H1 (cell line): ENCODE measurements around the gene CD300LG. TPM values are rescaled to one million over a fixed set of nuclear protein-coding genes. Genes with fewer than 3 reads are reported as not detected.

Experiments
- CTCF ChIA-PET: fragments of 300-600 bp; sonication (Branson Sonifier 250); formaldehyde crosslinking; loops from one replicate; lab custom pipeline; 2021; ENCODE audit not compliant: partially characterized antibody; lab: Charles Lee
- POLR2A ChIA-PET: fragments of 300-600 bp; sonication (Branson Sonifier 250); formaldehyde crosslinking; loops from one replicate; lab custom pipeline; 2021; ENCODE audit warnings: inconsistent platforms; ENCODE audit not compliant: partially characterized antibody; lab: Charles Lee
- DNase-seq, 2 experiments: peaks; one replicate each; pipeline versions ENCODE4 v3.0.0 to v3.0.0-alpha.2; 2010 to 2022; ENCODE audit warnings: low spot score in 2 of 2, low read depth in 1 of 2, mixed read lengths in 1 of 2
- FAIRE-seq: peaks from 2 replicates; lab custom pipeline; 2011; peaks lifted over from hg19 to GRCh38; lab: Jason Lieb, UNC
- H2AFZ ChIP-seq: 2 replicates; pipeline ENCODE4 v1.8.1; 2012; ENCODE audit warnings: low read length, inconsistent platforms
- H2AK5ac ChIP-seq: 2 replicates; pipeline ENCODE4 v1.6.1; 2013; ENCODE audit warnings: low read depth, low read length
- H2BK120ac ChIP-seq: replicated peaks from 2 replicates; pipeline ENCODE3; 2013; ENCODE audit warnings: low read depth, low read length, inconsistent platforms
- H2BK12ac ChIP-seq: 2 replicates; pipeline ENCODE4 v1.6.1; 2013; ENCODE audit warnings: low read depth, low read length
- H2BK15ac ChIP-seq: 2 replicates; pipeline ENCODE4 v1.6.1; 2013; ENCODE audit warnings: low read length
- H2BK20ac ChIP-seq: 2 replicates; pipeline ENCODE4 v1.6.1; 2013; ENCODE audit warnings: low read length
- H2BK5ac ChIP-seq: 2 replicates; pipeline ENCODE4 v1.6.1; 2013; ENCODE audit warnings: low read depth, low read length
- H3K14ac ChIP-seq: 2 replicates; pipeline ENCODE4 v1.6.1; 2013; ENCODE audit warnings: inconsistent platforms; ENCODE audit not compliant: insufficient read length
- H3K18ac ChIP-seq: 2 replicates; pipeline ENCODE4 v1.6.1; 2013; ENCODE audit warnings: low read length; ENCODE audit errors: extremely low read depth
- H3K23ac ChIP-seq: 2 replicates; pipeline ENCODE4 v1.6.1; 2013; ENCODE audit warnings: inconsistent platforms; ENCODE audit not compliant: insufficient read length
- H3K23me2 ChIP-seq: 2 replicates; pipeline ENCODE4 v1.6.1; 2013; ENCODE audit warnings: low read depth, low read length
- H3K27ac ChIP-seq: 2 replicates; pipeline ENCODE4 v1.6.1; 2011; ENCODE audit warnings: low read depth, low read length, inconsistent platforms
- H3K27me3 ChIP-seq, 4 experiments: replicated peaks in 1 of 4; 1 replicate in 1 of 4; 2 replicates in 3 of 4; pipeline versions ENCODE4 v1.6.1 to v1.8.1; 2011 to 2013; ENCODE audit warnings: low read length in 3 of 4, mild to moderate bottlenecking in 3 of 4, inconsistent platforms in 2 of 4, mixed read lengths in 2 of 4, moderate library complexity in 1 of 4; ENCODE audit not compliant: control insufficient read depth in 3 of 4, insufficient read depth in 3 of 4; ENCODE audit errors: extremely low read depth in 1 of 4
- H3K36me3 ChIP-seq, 4 experiments: 2 replicates each; pipeline versions ENCODE4 v1.6.1 to v1.8.1; 2011 to 2013; ENCODE audit warnings: mild to moderate bottlenecking in 4 of 4, low read length in 3 of 4, moderate library complexity in 2 of 4, control low read depth in 1 of 4, inconsistent platforms in 1 of 4; ENCODE audit not compliant: insufficient read depth in 4 of 4, control insufficient read depth in 2 of 4
- H3K4ac ChIP-seq: replicated peaks from 2 replicates; pipeline ENCODE3; 2013; ENCODE audit warnings: low read length, low read depth, mixed read lengths, inconsistent platforms; ENCODE audit not compliant: insufficient read length
- H3K4me1 ChIP-seq, 4 experiments: replicated peaks in 1 of 4; 1 replicate in 1 of 4; 2 replicates in 3 of 4; pipeline versions ENCODE4 v1.6.1 to v1.8.1; 2011 to 2013; ENCODE audit warnings: low read length in 3 of 4, inconsistent platforms in 2 of 4, mixed read lengths in 1 of 4; ENCODE audit not compliant: insufficient read depth in 4 of 4, control insufficient read depth in 3 of 4
- H3K4me2 ChIP-seq, 2 experiments: 2 replicates each; pipeline versions ENCODE4 v1.6.1 to v1.8.1; 2011 to 2013; ENCODE audit warnings: low read depth in 2 of 2, low read length in 2 of 2, control low read depth in 1 of 2, inconsistent platforms in 1 of 2, mild to moderate bottlenecking in 1 of 2; ENCODE audit not compliant: insufficient read depth in 1 of 2
- H3K4me3 ChIP-seq, 4 experiments: fragments of 200-600, 300-600 bp in 1 of 4; sonication (generic), shearing (Covaris generic), sonication (Bioruptor Twin) in 1 of 4; 2 replicates each; pipeline versions ENCODE4 v1.5.1 to v1.8.1; 2011 to 2016; ENCODE audit warnings: low read length in 4 of 4, low read depth in 3 of 4, control low read depth in 2 of 4, inconsistent platforms in 2 of 4, mild to moderate bottlenecking in 2 of 4, mixed read lengths in 1 of 4, moderate library complexity in 1 of 4; ENCODE audit not compliant: insufficient read depth in 2 of 4; ENCODE audit errors: extremely low read depth in 1 of 4
- H3K56ac ChIP-seq: replicated peaks from 2 replicates; pipeline ENCODE3; 2013; ENCODE audit warnings: low read depth, mild to moderate bottlenecking, mixed read lengths, low read length, inconsistent platforms; ENCODE audit not compliant: insufficient read length
- H3K79me1 ChIP-seq: 2 replicates; pipeline ENCODE4 v1.6.1; 2013; ENCODE audit warnings: low read depth, low read length, control low read depth
- H3K79me2 ChIP-seq, 2 experiments: 2 replicates each; pipeline versions ENCODE4 v1.6.1 to v1.8.1; 2012 to 2013; ENCODE audit warnings: low read length in 2 of 2, mild to moderate bottlenecking in 2 of 2, inconsistent platforms in 1 of 2; ENCODE audit not compliant: insufficient read depth in 2 of 2, control insufficient read depth in 1 of 2
- H3K9ac ChIP-seq, 4 experiments: replicated peaks in 1 of 4; 1 replicate in 1 of 4; 2 replicates in 3 of 4; pipeline versions ENCODE4 v1.6.1 to v1.8.1; 2011 to 2013; ENCODE audit warnings: low read depth in 3 of 4, low read length in 3 of 4, control low read depth in 2 of 4, mild to moderate bottlenecking in 2 of 4, moderate library complexity in 2 of 4, inconsistent platforms in 1 of 4; ENCODE audit errors: extremely low read depth in 1 of 4
- H3K9me3 ChIP-seq, 2 experiments: 2 replicates each; pipeline versions ENCODE4 v1.6.1 to v1.8.1; 2012 to 2013; ENCODE audit warnings: mild to moderate bottlenecking in 2 of 2, moderate library complexity in 2 of 2, control low read depth in 1 of 2, inconsistent platforms in 1 of 2, low read depth in 1 of 2, low read length in 1 of 2, mixed read lengths in 1 of 2; ENCODE audit not compliant: insufficient read depth in 2 of 2
- H4K20me1 ChIP-seq, 2 experiments: replicated peaks in 1 of 2; 2 replicates each; pipeline versions ENCODE3 to v1.8.1; 2011 to 2013; ENCODE audit warnings: inconsistent platforms in 2 of 2, low read length in 2 of 2, mild to moderate bottlenecking in 1 of 2; ENCODE audit not compliant: insufficient read depth in 2 of 2, control insufficient read depth in 1 of 2
- H4K5ac ChIP-seq: 2 replicates; pipeline ENCODE4 v1.6.1; 2013; ENCODE audit warnings: low read length, low read depth, mixed read lengths, inconsistent platforms; ENCODE audit not compliant: insufficient read length
- H4K8ac ChIP-seq: 2 replicates; pipeline ENCODE4 v1.8.0; 2013; ENCODE audit warnings: mild to moderate bottlenecking, moderate library complexity, low read length, inconsistent platforms; ENCODE audit not compliant: insufficient read depth; ENCODE audit errors: extremely low read depth
- H4K91ac ChIP-seq: replicated peaks from 2 replicates; pipeline ENCODE3; 2013; ENCODE audit warnings: low read length, mixed read lengths, inconsistent platforms; ENCODE audit not compliant: insufficient read length
- BCL11A ChIP-seq, 2 experiments: IDR thresholded peaks; one replicate each; pipeline ENCODE4 v1.6.1; 2011; ENCODE audit warnings: low read depth in 2 of 2, low read length in 2 of 2, mild to moderate bottlenecking in 2 of 2
- CHD2 ChIP-seq: IDR thresholded peaks from 2 replicates; pipeline ENCODE4 v1.6.1; 2012; ENCODE audit warnings: low read length, improper control_type of control experiment
- EZH2 ChIP-seq: fragments of 200-600 bp; sonication (generic); IDR thresholded peaks from 2 replicates; pipeline ENCODE4 v1.7.1; 2012; ENCODE audit warnings: low read depth, mild to moderate bottlenecking, moderate library complexity, low read length, inconsistent platforms; ENCODE audit not compliant: severe bottlenecking
- NANOG ChIP-seq: IDR thresholded peaks from 2 replicates; pipeline ENCODE4 v1.6.1; 2011; ENCODE audit warnings: low read length, low read depth, mild to moderate bottlenecking, inconsistent platforms; ENCODE audit not compliant: insufficient read depth, poor library complexity, severe bottlenecking
- RFX5 ChIP-seq: IDR thresholded peaks from 2 replicates; pipeline ENCODE4 v1.6.1; 2011; ENCODE audit warnings: low read depth, low read length, improper control_type of control experiment, borderline replicate concordance
- RNF2 ChIP-seq: fragments of 200-900, 300-1000 bp; sonication (generic); IDR thresholded peaks from 2 replicates; pipeline ENCODE4 v1.7.1; 2016; ENCODE audit warnings: borderline replicate concordance, low read depth, mild to moderate bottlenecking, antibody characterized with exemption, low read length; ENCODE audit not compliant: poor library complexity, severe bottlenecking; ENCODE audit errors: missing control alignments
- SRF ChIP-seq: IDR thresholded peaks from 2 replicates; pipeline ENCODE4 v1.6.1; 2011; ENCODE audit warnings: mild to moderate bottlenecking, low read depth, low read length, moderate library complexity
- SUZ12 ChIP-seq: fragments of 200-600 bp; sonication (generic); IDR thresholded peaks from 2 replicates; pipeline ENCODE4 v1.6.1; 2012; ENCODE audit warnings: mild to moderate bottlenecking, inconsistent platforms, low read length, moderate library complexity, mixed read lengths
- TCF12 ChIP-seq: IDR thresholded peaks from 2 replicates; pipeline ENCODE4 v1.6.1; 2011; ENCODE audit warnings: low read depth, mild to moderate bottlenecking, low read length
- WGBS, 2 experiments: shearing (Covaris generic) in 1 of 2; methylation state at CpG; one replicate each; pipeline versions ENCODE4 v1.1.6 to v1.1.7; 2013 to 2015; ENCODE audit warnings: low lambda C conversion rate in 2 of 2, mixed read lengths in 2 of 2, inconsistent platforms in 1 of 2, low coverage in 1 of 2, missing lambda C conversion rate in 1 of 2; ENCODE audit not compliant: insufficient replicate concordance in 2 of 2, insufficient coverage in 1 of 2, insufficient read length in 1 of 2; ENCODE audit errors: extremely low coverage in 1 of 2, missing lambda C conversion rate in 1 of 2; 5-methylcytosine and 5-hydroxymethylcytosine counted together
- polyA plus RNA-seq, 7 experiments: library from polyadenylated mRNA; depleted of rRNA in 3 of 7; stranded (reverse) in 5 of 7; unstranded in 2 of 7; fragments of >200 nt in 5 of 7; fragments of 200-250 nt in 2 of 7; gene quantifications; 1 replicate in 5 of 7; 2 replicates in 1 of 7; 4 replicates in 1 of 7; pipeline versions ENCODE4 v1.2.1 to v1.2.3, GENCODE V29; 2011 to 2013; ENCODE audit warnings: missing spikeins in 2 of 7, mixed read lengths in 2 of 7
- total RNA-seq: library from RNA; stranded (reverse); fragmentation: NEBNext Ultra II Directional; extraction: Animal tissue kit (Norgen Biotek cat#: 25700); gene quantifications from 2 replicates; pipeline ENCODE4 v1.2.1, GENCODE V29; 2021

CD300LG gene
- total and polyA plus RNA-seq, 2 of the 8 experiments (the other 6 are each of a cell fraction or from before 2014, with no cell fraction given): 0.06 TPM; not detected in 1

DNA sequence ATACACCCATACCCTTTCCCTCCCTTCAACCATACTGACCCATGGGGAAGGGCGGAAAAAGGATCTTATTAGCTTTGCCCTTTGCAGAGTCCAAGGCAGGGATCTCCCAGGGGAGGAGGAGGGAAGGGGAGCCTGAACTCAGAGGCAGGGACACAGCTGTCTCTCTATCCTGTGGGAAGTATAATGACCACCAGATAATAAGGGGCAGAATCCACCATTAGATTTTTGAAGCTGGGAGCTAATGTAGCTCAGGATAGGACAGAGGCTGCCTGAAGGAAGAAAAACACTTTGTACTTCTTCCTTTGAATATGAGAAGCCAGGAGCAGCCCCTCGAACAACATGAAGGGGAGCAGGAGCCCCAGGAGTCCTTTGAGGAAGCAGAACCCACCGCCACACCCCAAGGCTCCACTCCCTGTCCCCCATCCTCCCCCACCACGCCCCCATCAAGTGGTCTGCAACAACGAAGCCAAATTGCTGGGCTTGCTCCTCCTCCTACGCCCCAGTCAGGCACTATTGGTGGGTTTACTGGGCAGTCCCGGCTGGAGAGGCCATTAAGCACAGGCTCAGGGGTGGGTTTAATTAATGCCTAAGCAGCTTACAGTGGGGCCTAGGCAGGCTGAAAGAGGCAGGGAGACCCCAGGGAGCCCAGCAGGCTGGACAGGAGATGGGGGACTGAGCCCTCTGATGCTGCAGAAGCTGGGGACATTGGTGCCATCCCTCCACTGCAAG lies 55.0 kb downstream of the CD300LG start:
- Histone ChIP-seq H3K4me1 (peaks cover 0 to 50% (median 38%) of the 10 kb centered on the region in 4 experiments; a peak in 6 of 7 replicates), H3K23ac (no peak overlapping the region), H3K18ac (no peak overlapping the region), H3K56ac (no peak overlapping the region), H2BK15ac (no peak overlapping the region), H3K14ac (no peak overlapping the region), H3K27me3 (peaks cover 0 to 9% (median 8%) of the 10 kb centered on the region in 4 experiments; a peak in 4 of 7 replicates), H3K4me3 (no peak overlapping the region), H3K9ac (no peak overlapping the region), H3K79me1 (no peaks in the 10 kb centered on the region; the same call in none of the 2 replicates), H3K79me2 (0 out of 4 replicates have a peak, but pooled peaks cover 0 to 2% of the 10 kb centered on the region in 2 experiments), H3K4ac (no peak overlapping the region), H3K27ac (no peak overlapping the region), H3K9me3 (no peaks in the 10 kb centered on the region), H2BK120ac (no peak overlapping the region), H3K4me2 (peak overlapping the region in 1 of 2 experiments; percentile 86; a peak in 1 of 4 replicates), H2AK5ac (no peak overlapping the region), H2BK5ac (no peak overlapping the region; the same call in 1 of the 2 replicates), H4K20me1 (peaks cover 0 to 2% of the 10 kb centered on the region in 2 experiments), H4K91ac (no peak overlapping the region), H2BK12ac (peak overlapping the region; percentile 75; the same call in 1 of the 2 replicates), H2BK20ac (no peak overlapping the region), H3K36me3 (no peaks in the 10 kb centered on the region; a peak in 1 of 8 replicates), H4K5ac (no peak overlapping the region), H3K23me2 (peaks cover 25% of the 10 kb centered on the region), H4K8ac (no peak overlapping the region), H2AFZ (no peak overlapping the region)
- 46% methylated on average over 7 of the region's 7 CpGs; no CpG with 5 or more reads in 1 of the 2 experiments for WGBS, 2 experiments
- no peak for FAIRE-seq
- CTCF ChIA-PET: interaction anchor here (1.1 to 25.8 kb wide), 4 partner anchors 9 to 81 kb away, joined by 3 to 403 read pairs (median 24); no protein-coding TSS in a partner anchor
- no peak for DNase-seq
- POLR2A ChIA-PET: interaction anchor here (1.2 to 1.6 kb wide), 2 partner anchors 10 to 16 kb away, joined by 4 read pairs; no protein-coding TSS in a partner anchor
- TF ChIP-seq CHD2 (no peak), BCL11A (IDR thresholded peaks at IDR 0.05; ENCODE audit: low read depth in 2 of 2, low read length in 2 of 2) (no peak), SUZ12 (no peak), NANOG (no peak), SRF (no peak), RFX5 (no peak), TCF12 (no peak), RNF2 (no peak), EZH2 (no peak)
